Thoracic aorta (tissue), 2 donors: ENCODE data around the gene PJA1. TPM values are rescaled to one million over a fixed set of nuclear protein-coding genes. Genes with fewer than 3 reads are reported as not detected.

Source experiments
- ATAC-seq: fragments of 150-250 bp; one replicate; pipeline ENCODE4 v1.8.0; 2017; ENCODE audit warnings: low read depth; ENCODE audit not compliant: insufficient number of reproducible peaks, low FRiP score
- DNase-seq: peaks from one replicate; pipeline ENCODE4 v3.0.0-alpha.2; 2020; ENCODE audit warnings: low spot score
- H3K27ac ChIP-seq, 2 donors: fragments of 200-600 bp; sonication (generic); 1 replicate in 1 of 2; 2 replicates in 1 of 2; pipeline ENCODE4 v1.5.1; 2016; ENCODE audit warnings: mild to moderate bottlenecking in 2 of 2, moderate library complexity in 2 of 2
- H3K27me3 ChIP-seq: fragments of 200-600 bp; sonication (generic); replicated peaks from 2 replicates; pipeline ENCODE4 v1.6.0; 2016; ENCODE audit warnings: mild to moderate bottlenecking; ENCODE audit not compliant: insufficient read depth
- H3K36me3 ChIP-seq: fragments of 200-600 bp; sonication (generic); one replicate; pipeline ENCODE4 v1.5.1; 2016
- H3K4me1 ChIP-seq, 2 donors: fragments of 200-600 bp; sonication (generic); 1 replicate in 1 of 2; 2 replicates in 1 of 2; pipeline versions ENCODE4 v1.5.1 to v1.6.0; 2016; ENCODE audit warnings: low read depth in 2 of 2, mild to moderate bottlenecking in 1 of 2; ENCODE audit not compliant: control insufficient read depth in 1 of 2
- H3K4me3 ChIP-seq: fragments of 200-600 bp; sonication (generic); 2 replicates; pipeline ENCODE4 v1.5.1; 2016; ENCODE audit warnings: mild to moderate bottlenecking
- H3K9me3 ChIP-seq: fragments of 200-600 bp; sonication (generic); 2 replicates; pipeline ENCODE4 v1.5.1; 2016
- total RNA-seq, 2 donors: library from RNA; depleted of rRNA; stranded (reverse); fragments of >200 nt; gene quantifications; one replicate each; pipeline versions ENCODE4 v1.1.0 to v1.2.3, GENCODE V29; 2016
- TF ChIP-seq, protein P1 (sequence below): fragments of 200-600 bp; sonication (generic); IDR thresholded peaks from one replicate; pipeline ENCODE4 v1.5.1; 2019; ENCODE audit warnings: antibody characterized with exemption

PJA1 gene
- total RNA-seq, 2 donors from 2014 or later = 16.2 to 19.0 TPM

DNA sequence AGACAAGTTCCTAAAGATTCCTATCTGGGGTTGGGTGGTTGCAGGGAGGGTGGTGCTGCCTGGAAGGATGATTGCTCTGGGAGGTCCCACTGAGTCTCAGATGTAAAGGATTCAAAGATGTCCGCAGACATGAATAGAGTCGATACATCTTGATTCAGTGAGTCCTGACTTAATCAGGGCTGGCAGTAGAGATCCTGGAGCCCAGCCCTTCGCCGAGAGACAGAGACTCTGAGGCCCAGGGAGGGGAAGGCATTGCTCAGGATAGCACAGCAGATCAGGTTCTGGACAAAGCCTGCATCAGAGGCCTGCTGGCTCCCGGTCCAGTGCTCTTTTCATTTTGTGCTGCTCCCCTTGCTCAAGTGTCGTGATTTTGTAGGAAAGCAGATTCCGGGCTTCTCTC is 21.7 kb downstream of the PJA1 start:
- Histone ChIP-seq H3K27me3 (no peaks in the 10 kb centered on the region), H3K4me1 (no peaks in the 10 kb centered on the region), H3K9me3 (no peaks in the 10 kb centered on the region), H3K36me3 (no peaks in the 10 kb centered on the region), H3K4me3 (no peak overlapping the region), H3K27ac (no peak overlapping the region)
- ATAC-seq (no peak), DNase-seq (no peak)
- TF ChIP-seq, protein P1, sequence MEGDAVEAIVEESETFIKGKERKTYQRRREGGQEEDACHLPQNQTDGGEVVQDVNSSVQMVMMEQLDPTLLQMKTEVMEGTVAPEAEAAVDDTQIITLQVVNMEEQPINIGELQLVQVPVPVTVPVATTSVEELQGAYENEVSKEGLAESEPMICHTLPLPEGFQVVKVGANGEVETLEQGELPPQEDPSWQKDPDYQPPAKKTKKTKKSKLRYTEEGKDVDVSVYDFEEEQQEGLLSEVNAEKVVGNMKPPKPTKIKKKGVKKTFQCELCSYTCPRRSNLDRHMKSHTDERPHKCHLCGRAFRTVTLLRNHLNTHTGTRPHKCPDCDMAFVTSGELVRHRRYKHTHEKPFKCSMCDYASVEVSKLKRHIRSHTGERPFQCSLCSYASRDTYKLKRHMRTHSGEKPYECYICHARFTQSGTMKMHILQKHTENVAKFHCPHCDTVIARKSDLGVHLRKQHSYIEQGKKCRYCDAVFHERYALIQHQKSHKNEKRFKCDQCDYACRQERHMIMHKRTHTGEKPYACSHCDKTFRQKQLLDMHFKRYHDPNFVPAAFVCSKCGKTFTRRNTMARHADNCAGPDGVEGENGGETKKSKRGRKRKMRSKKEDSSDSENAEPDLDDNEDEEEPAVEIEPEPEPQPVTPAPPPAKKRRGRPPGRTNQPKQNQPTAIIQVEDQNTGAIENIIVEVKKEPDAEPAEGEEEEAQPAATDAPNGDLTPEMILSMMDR = no peak

DNA sequence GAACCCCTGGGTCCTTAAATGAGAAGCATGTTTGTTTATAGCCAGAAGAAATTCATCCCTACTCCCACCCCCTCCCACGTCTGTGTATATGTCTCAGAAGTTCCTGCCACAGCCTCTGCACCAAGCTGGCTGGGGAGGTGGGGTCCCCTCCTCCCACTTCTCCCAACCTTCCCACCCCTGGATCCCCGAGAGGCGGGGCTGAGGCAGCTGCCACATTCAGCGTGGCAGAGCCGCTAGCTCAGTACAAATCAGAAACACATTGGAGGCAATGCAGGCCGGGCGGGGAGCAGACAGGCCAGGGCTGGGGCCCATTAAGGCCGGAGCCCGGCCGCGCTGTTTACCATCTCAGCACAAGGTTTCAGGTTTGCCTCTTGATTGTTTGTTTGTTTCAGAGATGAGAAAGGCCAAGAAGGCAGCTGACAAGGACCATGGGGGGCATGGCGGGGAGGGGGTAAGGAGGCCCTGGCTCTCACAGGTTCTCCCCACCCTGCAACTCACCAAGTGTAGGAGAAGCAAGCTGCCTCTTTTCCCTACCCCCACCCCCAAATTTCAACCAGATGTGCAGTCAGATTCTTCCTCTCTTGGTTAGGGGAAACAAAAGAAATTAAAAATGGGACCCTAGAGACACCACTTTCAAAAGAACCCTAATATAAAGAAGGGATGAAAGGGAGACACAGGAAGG is 22.3 kb downstream of the PJA1 start:
- no peak overlapping the region for H3K27ac ChIP-seq
- DNase-seq = no peak
- TF ChIP-seq, protein P1 = no peak

DNA sequence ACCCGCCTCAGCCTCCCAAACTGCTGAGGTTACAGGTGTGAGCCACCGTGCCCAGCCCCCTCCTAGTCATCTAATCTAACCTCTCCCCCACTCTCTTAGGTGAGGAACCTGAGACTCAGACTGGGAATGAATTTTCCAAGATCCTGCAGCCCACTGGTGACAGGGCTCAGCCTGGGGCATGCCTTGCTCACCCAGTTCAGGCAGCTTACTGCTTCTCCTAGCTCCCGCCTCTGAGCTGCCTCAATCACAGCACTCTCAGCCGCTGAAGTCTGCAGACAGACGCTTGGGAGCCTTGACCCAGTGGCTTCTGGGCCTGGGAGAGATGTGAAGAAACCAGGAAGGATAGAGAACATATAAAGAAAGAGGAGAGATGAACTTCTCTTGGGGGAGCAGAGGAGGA is 24.4 kb downstream of the PJA1 start:
- H3K9me3 ChIP-seq = no peaks in the 10 kb centered on the region
- H3K27me3 ChIP-seq = no peaks in the 10 kb centered on the region
- TF ChIP-seq, protein P1 = no peak
- H3K27ac ChIP-seq = no peak overlapping the region
- DNase-seq (no peak), ATAC-seq (no peak)
- no peaks in the 10 kb centered on the region for H3K36me3 ChIP-seq
- no peak overlapping the region for H3K4me3 ChIP-seq
- peaks cover 0 to 5% of the 10 kb centered on the region in 2 donors for H3K4me1 ChIP-seq

More for the DNA sequence above, 22.3 kb downstream of the PJA1 start:
- no peak overlapping the region for H3K4me3 ChIP-seq
- H3K4me1 ChIP-seq = no peaks in the 10 kb centered on the region
- no peak for ATAC-seq
- no peaks in the 10 kb centered on the region for H3K9me3 ChIP-seq
- H3K27me3 ChIP-seq = no peaks in the 10 kb centered on the region
- H3K36me3 ChIP-seq = no peaks in the 10 kb centered on the region

DNA sequence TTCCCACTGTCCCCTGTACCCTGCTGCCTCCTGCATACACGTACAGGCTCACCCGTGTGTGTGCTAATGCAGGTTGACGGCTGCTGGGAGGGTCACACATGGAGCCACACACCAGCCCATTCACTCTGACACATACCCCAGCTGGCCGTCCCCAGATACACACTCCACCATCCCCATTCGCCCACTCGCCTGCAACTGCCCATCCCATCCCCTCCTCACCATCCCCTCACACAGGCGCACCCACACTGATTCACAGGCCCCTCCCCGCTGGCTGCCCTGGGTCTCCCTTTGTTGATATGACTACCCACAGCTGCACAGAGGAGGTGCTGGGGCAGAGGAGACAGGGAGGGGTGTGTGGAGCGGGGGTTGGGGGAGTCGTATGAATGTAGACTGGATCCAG is 25.7 kb downstream of the PJA1 start:
- Histone ChIP-seq H3K27ac (no peak overlapping the region), H3K4me1 (peaks cover 0 to 5% of the 10 kb centered on the region in 2 donors), H3K9me3 (no peaks in the 10 kb centered on the region), H3K4me3 (no peak overlapping the region), H3K36me3 (no peaks in the 10 kb centered on the region), H3K27me3 (no peaks in the 10 kb centered on the region)
- TF ChIP-seq, protein P1 = no peak
- DNase-seq (no peak), ATAC-seq (no peak)

DNA sequence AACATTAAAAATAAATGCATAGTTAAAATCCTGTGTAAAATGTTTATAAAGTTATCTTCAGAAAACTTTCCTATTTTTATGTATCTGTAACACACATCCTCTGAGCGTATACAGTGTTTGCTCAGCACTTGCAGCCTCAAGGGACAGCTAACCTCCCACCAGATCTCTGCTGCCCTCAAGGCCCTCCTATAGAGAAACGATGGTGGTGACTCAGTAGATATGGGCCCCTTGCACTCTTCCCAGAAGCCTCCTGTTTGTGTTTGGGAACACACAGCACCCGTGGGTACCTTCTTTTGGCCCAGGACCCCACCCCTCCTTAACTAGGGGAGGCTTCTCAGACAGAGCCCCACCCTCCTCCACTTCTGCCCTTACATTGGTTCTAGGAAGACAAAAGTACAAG is 26.7 kb downstream of the PJA1 start:
- H3K27ac ChIP-seq = no peak overlapping the region
- no peak for DNase-seq
- TF ChIP-seq, protein P1 = no peak
- H3K4me1 ChIP-seq = peaks cover 0 to 5% of the 10 kb centered on the region in 2 donors
- no peak overlapping the region for H3K4me3 ChIP-seq
- no peaks in the 10 kb centered on the region for H3K36me3 ChIP-seq
- H3K9me3 ChIP-seq = no peaks in the 10 kb centered on the region
- ATAC-seq = no peak
- H3K27me3 ChIP-seq = no peaks in the 10 kb centered on the region
